Measurements from ENCODE around the gene EXOC4.

GRCh38 chr7:133649593-133649992 is 396.7 kb downstream of the EXOC4 start:
- TF ChIP-seq POLR2AphosphoS5 (IDR thresholded peaks at IDR 0.05; ENCODE audit: borderline replicate concordance, low read depth, low read length): no peak
- no peak for TF ChIP-seq EZH2 (IDR thresholded peaks at IDR 0.05)
- no peak for TF ChIP-seq FOXP2 (optimal IDR thresholded peaks at IDR 0.05; ENCODE audit: control extremely low read depth, extremely low read length, insufficient read depth)

Measured in SK-N-MC (cell line).